ENCODE data around the gene CCDC142. TPM values are rescaled to one million over a fixed set of nuclear protein-coding genes. Genes with fewer than 3 reads are reported as not detected.
A peak's percentile ranks its signal among the peaks of the same experiment; 100 is the strongest.

Gene CCDC142
- total and polyA plus RNA-seq, 10 of the 15 experiments (the other 5 are each of a cell fraction or from before 2014, with no cell fraction given) = 0.93 to 16.9 (median 9.0) TPM

DNA sequence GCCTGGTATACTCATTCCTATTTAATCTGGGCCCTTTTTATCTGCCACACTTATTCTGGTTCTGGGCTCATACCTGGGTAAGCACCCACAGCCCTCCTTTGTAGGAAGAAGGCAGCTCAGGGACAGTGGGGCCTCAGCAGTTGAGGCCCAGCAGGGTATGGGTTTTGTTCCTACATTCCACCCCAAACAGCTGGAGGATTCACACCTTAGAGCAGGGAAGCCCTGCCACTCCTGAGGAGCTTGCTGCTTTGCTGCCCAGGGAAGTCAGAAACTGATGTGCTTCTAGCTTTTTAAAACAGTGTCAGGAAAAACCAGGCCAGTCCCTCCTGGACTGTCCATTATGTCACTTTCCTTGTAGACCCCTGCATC, 17.8 kb upstream of the CCDC142 start (continued):
- TF ChIP-seq, protein P1, sequence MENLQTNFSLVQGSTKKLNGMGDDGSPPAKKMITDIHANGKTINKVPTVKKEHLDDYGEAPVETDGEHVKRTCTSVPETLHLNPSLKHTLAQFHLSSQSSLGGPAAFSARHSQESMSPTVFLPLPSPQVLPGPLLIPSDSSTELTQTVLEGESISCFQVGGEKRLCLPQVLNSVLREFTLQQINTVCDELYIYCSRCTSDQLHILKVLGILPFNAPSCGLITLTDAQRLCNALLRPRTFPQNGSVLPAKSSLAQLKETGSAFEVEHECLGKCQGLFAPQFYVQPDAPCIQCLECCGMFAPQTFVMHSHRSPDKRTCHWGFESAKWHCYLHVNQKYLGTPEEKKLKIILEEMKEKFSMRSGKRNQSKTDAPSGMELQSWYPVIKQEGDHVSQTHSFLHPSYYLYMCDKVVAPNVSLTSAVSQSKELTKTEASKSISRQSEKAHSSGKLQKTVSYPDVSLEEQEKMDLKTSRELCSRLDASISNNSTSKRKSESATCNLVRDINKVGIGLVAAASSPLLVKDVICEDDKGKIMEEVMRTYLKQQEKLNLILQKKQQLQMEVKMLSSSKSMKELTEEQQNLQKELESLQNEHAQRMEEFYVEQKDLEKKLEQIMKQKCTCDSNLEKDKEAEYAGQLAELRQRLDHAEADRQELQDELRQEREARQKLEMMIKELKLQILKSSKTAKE (IDR thresholded peaks at IDR 0.05; ENCODE audit: low read depth, poor library complexity, severe bottlenecking) = no peak
- TF ChIP-seq ZNF217 (IDR thresholded peaks at IDR 0.05) = no peak

DNA sequence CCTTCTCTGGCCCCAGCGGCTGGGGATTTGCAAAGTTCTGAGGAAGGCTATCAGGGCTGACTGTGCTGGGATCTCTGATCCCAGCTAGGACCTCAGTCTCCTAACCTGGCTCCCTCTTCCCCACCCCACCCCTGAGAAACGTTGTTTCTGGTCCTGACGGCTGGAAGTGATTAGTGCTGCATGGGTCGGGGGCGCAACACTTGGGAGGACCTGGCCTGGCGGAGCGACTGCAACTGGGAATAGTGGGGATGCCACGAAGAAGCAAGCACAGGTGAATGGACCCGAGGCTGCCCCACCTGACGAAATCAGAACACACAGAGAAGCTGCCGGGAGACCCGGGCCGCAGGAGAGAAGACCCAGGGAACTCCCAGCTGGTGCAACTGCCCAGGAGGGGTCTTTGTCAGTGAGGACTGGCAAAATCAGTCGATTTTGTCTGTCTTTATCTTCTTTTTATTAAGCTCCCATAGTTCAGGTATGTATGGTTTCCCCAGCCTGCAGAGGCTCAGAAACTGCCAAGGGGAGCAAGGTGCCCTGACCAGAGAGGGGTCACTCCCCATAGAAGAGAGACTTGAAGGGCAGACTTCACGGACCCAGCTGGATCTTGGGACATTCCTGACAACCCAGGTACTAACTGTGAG, 17.3 kb upstream of the CCDC142 start:
- no peaks in the 10 kb centered on the region for H3K9me3 ChIP-seq (replicated peaks; ENCODE audit: control insufficient read depth, insufficient read depth, low read length)
- intact Hi-C loops (cut with micrococcal nuclease; ENCODE audit: unreplicated experiment) = no loop called here
- ChIA-PET POLR2A (interaction anchor here (1.1 kb wide), 1 partner anchor 29 kb away, joined by 3 read pairs; the partner anchor contains the start of gene AUP1), RAD21 (ENCODE audit: unreplicated experiment) (interaction anchor here (1.1 to 2.6 kb wide), 4 partner anchors 16 to 89 kb away, joined by 4 to 10 read pairs (median 6); partner anchors contain the start of genes CCDC142, INO80B and TTC31), SMC1A (ENCODE audit: uncharacterized antibody, unreplicated experiment) (interaction anchor here (0.9 to 7.0 kb wide), 5 partner anchors 10 to 86 kb away, joined by 3 to 71 read pairs (median 4); partner anchors contain the start of gene DQX1), CTCF (interaction anchor here (1.4 to 13.9 kb wide), 4 partner anchors 17 to 87 kb away, joined by 4 to 231 read pairs (median 84); partner anchors contain the start of genes AUP1, CCDC142, DQX1 and HTRA2)
- ATAC-seq = no peak
- TF ChIP-seq JUND (IDR thresholded peaks at IDR 0.05; ENCODE audit: low read depth, low read length) (no peak), EZH2 (IDR thresholded peaks at IDR 0.05; ENCODE audit: borderline replicate concordance, control insufficient read depth, low read depth, low read length) (0 out of 2 replicates have a peak, but pooled peaks have one; percentile 78)
- H3K9ac ChIP-seq (ENCODE audit: control insufficient read depth, insufficient read depth, low read length) = no peak overlapping the region
- no peak overlapping the region for H3K4me3 ChIP-seq
- H4K20me1 ChIP-seq (ENCODE audit: control insufficient read depth, insufficient read depth) = no peaks in the 10 kb centered on the region
- no peaks in the 10 kb centered on the region for H3K36me3 ChIP-seq (ENCODE audit: control insufficient read depth in 2 of 2, insufficient read depth in 2 of 2, low read length in 1 of 2)
- no peak overlapping the region for H3K27ac ChIP-seq (ENCODE audit: control insufficient read depth, insufficient read depth)
- FAIRE-seq = no peak
- H3K4me2 ChIP-seq (ENCODE audit: control insufficient read depth, insufficient read depth) = no peak overlapping the region
- no peaks in the 10 kb centered on the region for H3K79me2 ChIP-seq (ENCODE audit: control insufficient read depth, insufficient read depth, low read length)
- peaks cover 15 to 25% of the 10 kb centered on the region in 2 experiments; a peak in 3 of 4 replicates for H3K27me3 ChIP-seq (replicated peaks in 1 of 2; ENCODE audit: control insufficient read depth in 2 of 2, insufficient read depth in 2 of 2, low read length in 1 of 2)
- 83% methylated on average over 15 of the region's 15 CpGs for WGBS (ENCODE audit: insufficient coverage, insufficient replicate concordance, low lambda C conversion rate, missing lambda C conversion rate)
- no peak for DNase-seq (ENCODE audit: low read depth, low spot score)
- no TSS peak for BruUV-seq (replicated peaks)
- peaks cover 15% of the 10 kb centered on the region for H3K4me1 ChIP-seq (ENCODE audit: control insufficient read depth, insufficient read depth, low read length)
- H2AFZ ChIP-seq (ENCODE audit: control insufficient read depth, low read depth, low read length) = no peak overlapping the region
- in situ Hi-C loops (cut with MboI) = no loop called here

All from GM12878 (cell line).